DMS79 (cell line): ENCODE data around the gene RGMA.
"Not testable (repeated sequence)": the region's sequence is repeated elsewhere in the genome, so short reads cannot be mapped to it uniquely, and the experiment has no call there.

Experiments
- DNase-seq: peaks from one replicate; lab custom pipeline; 2025; lab: John Stamatoyannopoulos, UW

The RGMA gene

GRCh38 chr15:93048426-93048721, 40.6 kb downstream of the RGMA start:
- DNase-seq, result no peak

DNA sequence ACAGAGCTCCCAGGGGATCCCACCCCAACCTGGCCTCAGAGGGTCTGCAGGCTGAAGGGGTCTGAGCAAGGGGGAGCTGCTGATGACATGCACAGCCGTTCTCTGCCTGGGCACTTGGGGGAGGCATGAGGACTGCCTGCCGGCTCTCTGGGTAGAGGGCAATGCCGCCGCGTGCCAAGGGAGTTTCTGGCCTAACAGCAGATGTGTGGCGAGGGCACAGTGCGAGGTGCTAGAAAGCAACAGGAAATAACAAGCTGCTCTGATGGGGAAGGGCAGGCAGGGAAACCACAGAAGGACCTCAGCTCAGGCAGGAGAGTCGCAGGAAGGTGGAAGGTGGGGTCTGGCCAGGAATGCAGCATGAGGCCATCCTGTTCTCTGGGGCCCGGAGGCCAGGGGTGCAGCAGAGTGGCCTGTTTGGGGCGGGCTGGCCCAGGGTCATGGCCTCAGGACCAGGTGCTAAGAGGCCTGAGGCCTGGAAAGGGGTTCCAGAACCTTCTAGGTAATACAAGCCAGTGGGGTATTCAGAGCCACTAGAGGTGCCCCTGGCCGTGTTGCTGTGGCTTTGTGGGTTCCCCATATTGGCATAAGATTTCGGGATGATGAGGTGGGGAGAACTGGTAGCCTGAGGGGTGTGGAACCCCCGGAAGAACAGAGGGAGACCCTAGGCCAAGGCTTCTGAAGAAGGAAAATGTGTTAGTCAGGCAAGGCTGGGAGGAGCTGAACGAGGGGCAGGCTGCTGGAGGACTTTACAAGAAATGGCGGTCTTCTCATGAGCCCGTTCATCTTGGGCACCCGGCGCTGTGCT, 41.2 kb downstream of the RGMA start:
- no peak for DNase-seq

DNA sequence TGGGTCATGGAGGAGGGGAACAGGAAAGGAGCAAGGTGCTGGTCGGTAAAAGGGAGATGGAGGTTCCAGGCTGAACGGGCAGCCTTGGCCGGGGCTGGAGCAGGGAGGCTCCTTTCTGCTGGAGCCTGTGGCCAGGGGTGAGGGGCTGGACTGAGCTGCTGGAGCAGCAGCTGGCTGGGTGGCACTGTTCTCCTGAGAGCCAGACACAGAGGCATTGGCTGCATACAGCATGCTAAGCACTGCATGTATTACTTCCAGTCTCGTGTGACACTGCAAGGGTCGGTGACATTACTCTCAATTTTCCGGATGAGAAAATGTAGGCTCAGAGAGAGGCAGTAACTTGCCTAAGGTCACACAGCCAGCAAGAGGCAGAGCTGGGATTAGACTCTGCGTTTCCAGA, 42.3 kb downstream of the RGMA start:
- DNase-seq, result no peak

GRCh38 chr15:93046120-93046519, 42.9 kb downstream of the RGMA start:
- DNase-seq, result no peak

GRCh38 chr15:93045191-93045785, 43.7 kb downstream of the RGMA start:
- no peak for DNase-seq

DNA sequence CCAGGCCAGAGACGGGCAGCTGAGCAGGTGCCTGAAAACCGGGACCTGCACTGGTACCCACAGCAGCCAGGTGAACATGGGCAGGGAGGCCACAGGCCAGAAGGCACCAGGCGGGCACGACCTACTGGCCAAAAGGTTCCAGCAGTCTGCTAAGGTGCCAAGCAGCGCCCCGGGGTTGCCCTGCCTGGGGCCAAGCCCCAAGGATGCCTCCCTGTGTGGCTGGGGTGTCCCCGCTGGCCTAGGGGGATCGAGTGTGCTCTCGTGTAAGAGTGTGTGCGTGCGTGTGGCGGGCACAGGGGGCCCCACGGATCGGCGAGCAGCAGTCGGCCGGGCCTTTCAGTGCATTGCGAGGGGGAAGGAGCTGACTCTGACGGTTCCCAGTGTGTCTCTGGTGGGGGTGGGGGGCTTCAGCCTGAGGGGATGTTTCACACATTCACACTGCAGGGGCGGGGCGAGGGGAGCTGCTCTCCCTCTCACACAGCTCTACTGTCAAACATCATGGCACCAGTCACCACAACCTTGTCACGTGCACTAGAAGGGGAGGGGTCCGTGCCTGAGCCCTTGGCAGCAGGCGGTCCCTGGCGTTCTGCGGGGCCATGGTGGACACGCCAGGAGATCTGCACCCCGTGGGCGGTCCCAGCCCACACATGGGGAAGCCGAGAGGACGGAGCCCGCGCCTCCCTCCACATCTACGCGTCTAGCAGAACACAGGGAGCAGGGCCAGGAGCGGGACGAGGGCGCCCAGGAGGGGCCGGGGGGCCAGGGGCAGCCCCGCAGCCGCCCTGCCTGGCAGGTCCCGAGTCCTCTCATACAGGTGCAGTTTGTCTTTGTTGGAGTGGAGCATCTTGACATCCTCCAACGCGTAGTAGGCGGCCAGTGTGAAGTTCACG, 44.5 kb downstream of the RGMA start:
- DNase-seq, result no peak

- no peak for DNase-seq
Observed at GRCh38 chr15:93043621-93044300, 45.2 kb downstream of the RGMA start.

DNA sequence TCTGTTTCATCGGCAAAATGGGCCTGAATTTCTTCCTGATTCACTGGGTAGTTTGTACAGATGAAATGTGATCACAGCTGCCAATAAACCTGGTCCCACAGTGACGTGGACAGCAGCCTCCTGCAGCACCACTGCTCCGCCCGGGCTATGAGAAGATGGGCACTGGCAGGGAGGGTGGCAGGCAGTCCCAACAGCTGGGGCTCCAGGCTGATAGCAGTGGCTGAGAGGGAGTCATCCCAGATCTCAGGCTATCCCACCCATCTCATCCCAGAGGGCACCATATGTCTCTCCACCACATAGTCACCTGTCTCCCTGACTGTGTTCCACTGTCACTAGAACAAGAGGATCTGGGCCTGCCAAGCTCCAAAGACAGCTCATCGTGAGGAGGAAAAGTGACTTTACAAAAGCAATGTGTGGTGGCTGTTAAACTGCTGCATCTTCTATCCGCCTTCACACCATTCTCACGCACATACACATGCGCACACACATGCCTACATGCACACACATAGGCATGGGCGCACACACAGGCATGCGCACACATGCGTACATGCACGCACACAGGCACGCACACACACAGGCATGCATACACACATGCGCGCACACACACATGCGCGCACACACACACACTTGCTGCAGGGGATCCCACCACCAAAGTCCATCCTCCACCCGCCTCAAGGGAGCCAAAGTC, 46.2 kb downstream of the RGMA start:
- DNase-seq, result no peak

GRCh38 chr15:93042211-93042610, 46.8 kb downstream of the RGMA start:
- no peak for DNase-seq

GRCh38 chr15:93041159-93041547, 47.9 kb downstream of the RGMA start:
- no peak for DNase-seq

- DNase-seq, result no peak
Observed at GRCh38 chr15:93040288-93041158, 48.5 kb downstream of the RGMA start.

DNA sequence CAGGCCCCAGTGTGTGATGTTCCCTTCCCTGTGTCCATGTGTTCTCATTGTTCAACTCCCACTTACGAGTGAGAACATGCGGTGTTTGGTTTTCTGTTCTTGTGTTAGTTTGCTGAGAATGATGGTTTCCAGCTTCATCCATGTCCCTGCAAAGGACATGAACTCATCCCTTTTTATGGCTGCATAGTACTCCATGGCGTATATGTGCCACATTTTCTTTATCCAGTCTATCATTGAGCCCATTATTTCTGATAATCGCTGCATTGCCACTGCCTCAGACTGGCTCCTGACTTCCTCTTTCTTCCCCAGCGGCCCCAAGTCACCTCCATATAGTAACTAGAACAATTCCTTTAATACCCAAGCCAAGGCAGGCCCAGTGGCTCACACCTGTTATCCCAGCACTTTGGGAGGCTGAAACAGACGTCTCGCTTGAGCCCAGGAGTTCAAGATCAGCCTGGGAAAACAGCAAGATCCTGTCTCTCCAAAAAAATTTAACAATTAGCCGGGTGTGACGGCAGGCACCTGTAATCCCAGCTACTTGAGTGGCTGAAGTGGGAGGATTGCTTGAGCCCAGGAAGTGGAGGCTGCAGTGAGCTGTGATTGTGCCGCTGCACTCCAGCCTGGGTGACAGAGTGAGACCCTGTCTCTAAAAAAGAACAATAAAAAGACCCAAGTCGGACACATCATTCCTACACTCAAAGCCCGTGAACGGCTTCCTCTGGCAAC, 49.3 kb downstream of the RGMA start:
- not testable (repeated sequence) for DNase-seq

- DNase-seq, result no peak
Observed at GRCh38 chr15:93037820-93038705, 50.9 kb downstream of the RGMA start.

GRCh38 chr15:93036951-93037819, 51.8 kb downstream of the RGMA start:
- peak; percentile 11 for DNase-seq

GRCh38 chr15:93035953-93036810, 52.8 kb downstream of the RGMA start:
- DNase-seq, result no peak

- DNase-seq, result no peak
Observed at GRCh38 chr15:93035092-93035915, 53.7 kb downstream of the RGMA start.
